A549 treated with DMSO at 1 μM for 4 hours (cell line): Measurements from ENCODE around the gene ARPC5. TPM values are rescaled to one million over a fixed set of nuclear protein-coding genes. Genes with fewer than 3 reads are reported as not detected.

Experiments
- total RNA-seq: library from RNA; stranded (reverse); fragments of 200-300 nt; extraction: Qiagen RNA extraction; gene quantifications from 5 replicates; pipeline ENCODE4 v1.2.3, GENCODE V29; 2022; ENCODE audit warnings: low read depth

ARPC5 gene
- 143 to 197 TPM (median 175 TPM) in 5 replicates for total RNA-seq

GRCh38 chr1:183635606-183636333 lies at the start of gene ARPC5:
ARPC5 (minus strand) TSS chr1:183635783; CDS start chr1:183635659, 124 bp downstream.

DNA sequence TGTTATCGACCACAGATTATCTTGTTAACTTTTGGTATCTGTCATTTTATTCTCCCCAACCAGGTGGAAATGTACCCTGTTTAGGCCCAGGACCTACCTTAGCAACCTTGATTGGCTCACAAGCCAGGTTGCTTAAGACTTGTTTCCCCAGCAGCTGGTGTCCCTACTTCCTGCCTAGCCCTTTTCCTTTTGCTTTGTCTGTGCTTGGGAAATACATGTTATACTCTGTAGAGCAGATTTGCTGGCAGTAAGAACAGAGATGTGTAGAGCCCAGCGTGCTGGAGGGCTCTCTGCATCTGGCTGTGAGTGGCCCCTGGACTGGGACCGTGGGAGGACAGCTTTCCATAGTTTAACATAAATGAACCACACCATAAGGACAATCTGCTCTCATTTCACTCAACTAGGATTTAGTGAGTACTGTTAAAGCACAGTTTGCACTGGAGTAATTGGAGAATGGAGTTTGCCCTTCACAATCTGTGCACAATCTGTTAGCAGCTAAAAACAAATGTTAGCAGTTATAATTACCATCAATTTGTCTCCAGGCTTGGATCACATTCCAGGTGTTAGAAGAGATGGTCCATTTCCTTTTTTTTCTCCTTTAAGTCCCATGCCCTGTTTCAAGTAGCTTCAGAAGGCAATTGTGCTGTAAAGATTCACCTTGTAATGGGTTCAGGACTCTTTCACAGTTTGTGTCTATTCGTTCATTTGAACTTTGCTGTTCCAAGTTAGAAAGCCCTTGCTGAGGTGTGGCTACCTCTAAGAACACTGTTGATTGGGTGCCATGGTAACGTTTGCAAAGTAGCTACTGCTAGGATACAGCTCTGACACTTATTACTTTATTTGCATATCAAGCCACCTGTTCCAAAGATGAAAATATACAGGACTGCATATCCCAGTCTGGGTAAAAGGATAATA lies 17.2 kb upstream of the ARPC5 start, which contains the start of gene APOBEC4:
Gene APOBEC4 (minus strand): TSS at position 770 of the 915 bp plus-strand sequence. CDS start 4,535 bp downstream, outside the sequence.

GRCh38 chr1:183590244-183591191 lies 45.1 kb downstream of the ARPC5 start, which contains the start of gene NCF2:
NCF2 (minus strand) TSS chr1:183590459; CDS start chr1:183590329, 130 bp downstream.

Other genes starting within 250 kb of the ARPC5 start
- gene NMNAT2, start 217.4 kb downstream of the ARPC5 start, total RNA-seq = 0.51 to 0.85 TPM (median 0.60 TPM) in 5 replicates
- 38.6 to 48.3 TPM (median 43.5 TPM) in 5 replicates for gene SMG7, start 163.3 kb downstream of the ARPC5 start, total RNA-seq
- 2.3 to 5.0 TPM (median 3.5 TPM) in 5 replicates for gene NCF2, start 45.3 kb downstream of the ARPC5 start, total RNA-seq
- not detected in 5 replicates for gene APOBEC4, start 17.5 kb upstream of the ARPC5 start, total RNA-seq
- gene RGL1, start 169.3 kb upstream of the ARPC5 start, total RNA-seq = 0.91 to 1.1 TPM (median 0.95 TPM) in 5 replicates